PFSK-1 (cell line): ENCODE data around the gene WDR17. TPM values are rescaled to one million over a fixed set of nuclear protein-coding genes. Genes with fewer than 3 reads are reported as not detected.

Experiments
- FOXP2 ChIP-seq: optimal IDR thresholded peaks from 2 replicates; pipeline ENCODE3; 2011; ENCODE audit warnings: borderline replicate concordance, control low read depth, inconsistent platforms; ENCODE audit not compliant: insufficient read depth; ENCODE audit errors: extremely low read length, extremely low read depth
- POLR2AphosphoS5 ChIP-seq: IDR thresholded peaks from 2 replicates; pipeline ENCODE4 v1.6.1; 2012; ENCODE audit warnings: low read depth, mild to moderate bottlenecking, control low read depth, low read length, moderate library complexity
- SIN3A ChIP-seq: IDR thresholded peaks from 2 replicates; pipeline ENCODE4 v1.6.1; 2012; ENCODE audit warnings: mild to moderate bottlenecking, low read length, moderate library complexity, borderline replicate concordance; ENCODE audit not compliant: insufficient read depth
- TAF1 ChIP-seq: IDR thresholded peaks from 2 replicates; pipeline ENCODE4 v1.6.1; 2012; ENCODE audit warnings: low read length, control low read depth, borderline replicate concordance; ENCODE audit not compliant: insufficient read depth
- polyA plus RNA-seq: library from polyadenylated mRNA; unstranded; fragments of >200 nt; gene quantifications from one replicate; pipeline ENCODE4 v1.2.1, GENCODE V29; 2012; ENCODE audit warnings: low read depth, missing spikeins; ENCODE audit not compliant: insufficient read length
- TF ChIP-seq, protein P1 (sequence below), 2 experiments: IDR thresholded peaks; 2 replicates each; pipeline versions ENCODE4 v1.6.1 to v1.8.0; 2011 to 2012; ENCODE audit warnings: low read depth in 2 of 2, low read length in 2 of 2, control low read depth in 1 of 2, inconsistent platforms in 1 of 2, mild to moderate bottlenecking in 1 of 2, moderate library complexity in 1 of 2; ENCODE audit not compliant: insufficient read depth in 1 of 2

WDR17 gene
- not detected for polyA plus RNA-seq

DNA sequence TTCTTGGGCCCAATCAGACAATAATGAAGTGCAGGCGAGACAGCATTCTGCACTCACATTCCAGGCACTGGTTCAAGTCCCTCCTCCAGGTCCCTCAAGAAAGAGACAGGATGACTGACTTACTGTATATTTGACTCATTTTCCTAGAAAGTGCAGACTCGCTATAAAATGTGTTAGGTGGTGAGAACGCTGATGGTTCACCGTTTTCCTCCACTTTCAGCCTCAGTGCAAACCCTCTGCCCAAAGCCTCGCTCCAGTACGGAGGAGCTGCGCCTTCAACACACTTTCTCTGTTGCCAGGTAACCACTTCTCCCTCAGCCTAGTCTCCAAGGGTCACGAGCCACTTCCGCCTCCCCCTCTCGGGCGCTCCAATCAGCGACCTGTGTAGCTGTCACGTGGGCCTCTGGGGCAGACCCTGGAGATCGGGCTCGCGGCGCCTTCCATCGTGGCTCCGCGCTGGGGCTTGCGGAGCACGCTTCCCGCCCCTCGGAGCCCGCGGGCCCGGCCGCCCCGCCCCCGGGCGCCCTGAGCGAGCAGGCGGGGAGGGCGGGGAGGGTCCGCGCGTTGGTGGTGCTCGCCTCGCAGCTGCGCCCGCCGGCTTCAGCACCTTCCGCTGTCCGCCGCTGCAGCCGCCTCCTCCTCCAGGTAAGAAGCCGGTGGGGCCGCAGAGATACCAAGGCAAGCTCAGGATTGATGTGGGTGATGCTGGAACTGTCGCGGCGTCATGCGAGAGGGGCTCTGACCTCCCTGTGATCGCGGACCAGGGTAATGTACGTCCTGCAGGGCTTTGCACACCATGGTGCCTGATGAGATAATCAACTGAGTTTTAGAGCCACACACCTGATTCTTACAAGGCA, at the start of gene WDR17:
Gene WDR17, plus strand, starts transcription at position 407 of the 857 bp plus-strand sequence. CDS start 45,740 bp downstream, outside the sequence.
- TF ChIP-seq FOXP2 (no peak), TAF1 (no peak), SIN3A (no peak)
- TF ChIP-seq, protein P1, sequence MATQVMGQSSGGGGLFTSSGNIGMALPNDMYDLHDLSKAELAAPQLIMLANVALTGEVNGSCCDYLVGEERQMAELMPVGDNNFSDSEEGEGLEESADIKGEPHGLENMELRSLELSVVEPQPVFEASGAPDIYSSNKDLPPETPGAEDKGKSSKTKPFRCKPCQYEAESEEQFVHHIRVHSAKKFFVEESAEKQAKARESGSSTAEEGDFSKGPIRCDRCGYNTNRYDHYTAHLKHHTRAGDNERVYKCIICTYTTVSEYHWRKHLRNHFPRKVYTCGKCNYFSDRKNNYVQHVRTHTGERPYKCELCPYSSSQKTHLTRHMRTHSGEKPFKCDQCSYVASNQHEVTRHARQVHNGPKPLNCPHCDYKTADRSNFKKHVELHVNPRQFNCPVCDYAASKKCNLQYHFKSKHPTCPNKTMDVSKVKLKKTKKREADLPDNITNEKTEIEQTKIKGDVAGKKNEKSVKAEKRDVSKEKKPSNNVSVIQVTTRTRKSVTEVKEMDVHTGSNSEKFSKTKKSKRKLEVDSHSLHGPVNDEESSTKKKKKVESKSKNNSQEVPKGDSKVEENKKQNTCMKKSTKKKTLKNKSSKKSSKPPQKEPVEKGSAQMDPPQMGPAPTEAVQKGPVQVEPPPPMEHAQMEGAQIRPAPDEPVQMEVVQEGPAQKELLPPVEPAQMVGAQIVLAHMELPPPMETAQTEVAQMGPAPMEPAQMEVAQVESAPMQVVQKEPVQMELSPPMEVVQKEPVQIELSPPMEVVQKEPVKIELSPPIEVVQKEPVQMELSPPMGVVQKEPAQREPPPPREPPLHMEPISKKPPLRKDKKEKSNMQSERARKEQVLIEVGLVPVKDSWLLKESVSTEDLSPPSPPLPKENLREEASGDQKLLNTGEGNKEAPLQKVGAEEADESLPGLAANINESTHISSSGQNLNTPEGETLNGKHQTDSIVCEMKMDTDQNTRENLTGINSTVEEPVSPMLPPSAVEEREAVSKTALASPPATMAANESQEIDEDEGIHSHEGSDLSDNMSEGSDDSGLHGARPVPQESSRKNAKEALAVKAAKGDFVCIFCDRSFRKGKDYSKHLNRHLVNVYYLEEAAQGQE (IDR thresholded peaks at IDR 0.05; ENCODE audit: insufficient read depth in 1 of 2, low read depth in 2 of 2, low read length in 2 of 2) = peak; percentile 25 to 79; a peak in 2 of 4 replicates

DNA sequence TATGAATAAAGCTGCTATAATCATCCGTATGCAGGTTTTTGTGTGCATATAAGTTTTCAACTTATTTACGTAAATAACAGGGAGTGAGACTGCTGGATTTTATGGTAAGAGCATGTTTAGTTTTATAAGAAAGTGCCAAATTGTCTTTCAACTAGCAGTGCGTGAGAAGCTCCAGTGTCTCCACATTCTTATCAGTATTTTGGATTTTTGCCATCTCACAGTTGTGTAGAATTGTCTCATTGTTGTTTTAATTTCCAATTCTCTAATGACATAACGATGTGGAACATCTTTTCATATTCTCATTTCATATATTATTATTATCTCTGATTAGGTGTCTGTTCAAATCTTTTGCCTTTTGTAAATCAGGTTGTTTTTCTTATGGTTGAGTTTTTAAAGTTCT, 49.0 kb upstream of the WDR17 start:
- no peak for TF ChIP-seq SIN3A
- TF ChIP-seq TAF1 = no peak
- no peak for TF ChIP-seq FOXP2
- no peak for TF ChIP-seq POLR2AphosphoS5
- TF ChIP-seq, protein P1 (IDR thresholded peaks at IDR 0.05; ENCODE audit: insufficient read depth in 1 of 2, low read depth in 2 of 2, low read length in 2 of 2) = no peak

DNA sequence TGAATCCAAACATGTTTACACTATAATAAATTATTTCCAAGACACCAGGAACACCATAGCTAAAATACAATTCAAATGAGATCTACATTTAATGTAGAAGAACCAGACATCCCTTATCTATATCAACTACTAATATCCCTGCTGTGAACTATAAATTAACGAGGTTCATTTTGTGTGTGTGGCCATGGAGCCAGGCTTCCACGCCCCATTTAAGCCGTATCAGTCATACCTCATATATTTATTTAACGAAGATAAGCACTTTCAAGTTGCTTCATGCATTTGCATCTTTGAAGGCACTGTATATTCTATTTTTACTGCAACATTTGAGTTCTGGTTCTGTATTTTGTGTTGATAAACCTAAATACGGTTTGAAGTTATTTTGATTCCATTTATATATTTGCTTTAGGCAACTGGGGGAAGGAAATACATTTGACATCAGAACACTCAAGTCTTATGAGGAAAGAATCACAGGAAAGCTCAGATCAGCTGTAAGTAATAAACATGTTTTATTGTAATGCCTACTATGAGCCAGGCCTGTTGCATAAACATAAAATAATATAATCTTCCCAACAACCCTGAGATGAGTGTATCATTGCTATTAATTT, 45.1 kb upstream of the WDR17 start:
- TF ChIP-seq, protein P1 (IDR thresholded peaks at IDR 0.05; ENCODE audit: insufficient read depth in 1 of 2, low read depth in 2 of 2, low read length in 2 of 2) = no peak
- TF ChIP-seq POLR2AphosphoS5 = no peak
- no peak for TF ChIP-seq SIN3A
- TF ChIP-seq FOXP2 = no peak
- TF ChIP-seq TAF1 = no peak

DNA sequence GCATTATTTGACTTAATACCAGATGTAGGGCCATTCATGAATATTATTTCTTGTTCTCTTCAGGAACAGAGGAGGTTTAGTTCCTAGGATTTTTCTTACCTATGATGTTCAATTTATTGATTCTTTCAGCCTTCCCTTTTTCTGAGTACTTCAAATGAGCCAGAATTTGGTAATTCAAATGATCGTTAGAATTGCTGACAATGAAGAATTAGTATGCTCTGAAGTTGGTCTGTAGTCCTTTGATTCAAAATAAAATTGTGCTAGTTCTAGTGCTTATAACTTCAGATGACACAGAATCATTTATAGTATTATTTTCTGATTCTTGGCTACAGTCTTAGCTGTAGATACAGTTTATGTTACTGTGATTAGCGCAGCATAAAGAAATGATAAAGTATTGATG, 35.2 kb upstream of the WDR17 start:
- TF ChIP-seq, protein P1 (IDR thresholded peaks at IDR 0.05; ENCODE audit: insufficient read depth in 1 of 2, low read depth in 2 of 2, low read length in 2 of 2) = no peak
- TF ChIP-seq FOXP2 (no peak), TAF1 (no peak), POLR2AphosphoS5 (no peak), SIN3A (no peak)
